Gastrocnemius medialis (tissue), 4 donors: ENCODE results near the gene RABGAP1.

Experiments
- CTCF ChIP-seq, 5 experiments: fragments of 450-650 bp in 3 of 5; fragments of 200-600 bp in 2 of 5; sonication (generic) in 2 of 5; IDR thresholded peaks in 4 of 5; conservative IDR thresholded peaks in 1 of 5; 1 replicate in 4 of 5; 2 replicates in 1 of 5; pipeline ENCODE4 v1.5.1; 2016 to 2019; ENCODE audit warnings: antibody characterized with exemption in 5 of 5, mild to moderate bottlenecking in 3 of 5, moderate library complexity in 3 of 5
- POLR2A ChIP-seq, 2 donors: fragments of 450-650 bp; IDR thresholded peaks; one replicate each; pipeline ENCODE4 v1.6.1; 2017; ENCODE audit warnings: antibody characterized with exemption in 2 of 2, mild to moderate bottlenecking in 2 of 2, moderate library complexity in 2 of 2

GRCh38 chr9:123089790-123090189 is 149.0 kb downstream of the RABGAP1 start:
- TF ChIP-seq CTCF (IDR thresholded peaks at IDR 0.05 in 4 of 5, conservative IDR thresholded peaks at IDR 0.05 in 1 of 5) (no peak), POLR2A (IDR thresholded peaks at IDR 0.05) (no peak)
